ENCODE results near the gene ENO1. TPM values are rescaled to one million over a fixed set of nuclear protein-coding genes. Genes with fewer than 3 reads are reported as not detected.

ENO1 gene
- total and polyA plus RNA-seq, 2 experiments from 2014 or later = 910 to 1,831 TPM

GRCh38 chr1:8911416-8912309, 33.2 kb upstream of the ENO1 start:
- Mint-ChIP-seq H3K27ac (no peak overlapping the region), H3K4me1 (peaks cover 38% of the 10 kb centered on the region), H3K9me3 (peaks cover 24% of the 10 kb centered on the region), H3K36me3 (ENCODE audit: low read depth) (peaks cover 19% of the 10 kb centered on the region; the same call in 2 of the 3 replicates), H3K4me3 (no peak overlapping the region), H3K27me3 (ENCODE audit: insufficient read depth, low read depth, poor library complexity) (peaks cover 13% of the 10 kb centered on the region)
- H3K27me3 ChIP-seq (ENCODE audit: insufficient read depth) = no peaks in the 10 kb centered on the region
- H3K4me1 ChIP-seq (ENCODE audit: insufficient read depth) = peaks cover 28% of the 10 kb centered on the region
- no peak for TF ChIP-seq NANOG (IDR thresholded peaks at IDR 0.05; ENCODE audit: borderline replicate concordance)
- no peak for TF ChIP-seq ZNF331 (CRISPR knock-in tag; IDR thresholded peaks at IDR 0.05; ENCODE audit: low read depth)
- TF ChIP-seq STAT1 (IDR thresholded peaks at IDR 0.05; ENCODE audit: unreplicated experiment) = no peak
- TF ChIP-seq EZH2 (IDR thresholded peaks at IDR 0.05; ENCODE audit: low read depth, unreplicated experiment) = no peak
- TF ChIP-seq, protein P1, sequence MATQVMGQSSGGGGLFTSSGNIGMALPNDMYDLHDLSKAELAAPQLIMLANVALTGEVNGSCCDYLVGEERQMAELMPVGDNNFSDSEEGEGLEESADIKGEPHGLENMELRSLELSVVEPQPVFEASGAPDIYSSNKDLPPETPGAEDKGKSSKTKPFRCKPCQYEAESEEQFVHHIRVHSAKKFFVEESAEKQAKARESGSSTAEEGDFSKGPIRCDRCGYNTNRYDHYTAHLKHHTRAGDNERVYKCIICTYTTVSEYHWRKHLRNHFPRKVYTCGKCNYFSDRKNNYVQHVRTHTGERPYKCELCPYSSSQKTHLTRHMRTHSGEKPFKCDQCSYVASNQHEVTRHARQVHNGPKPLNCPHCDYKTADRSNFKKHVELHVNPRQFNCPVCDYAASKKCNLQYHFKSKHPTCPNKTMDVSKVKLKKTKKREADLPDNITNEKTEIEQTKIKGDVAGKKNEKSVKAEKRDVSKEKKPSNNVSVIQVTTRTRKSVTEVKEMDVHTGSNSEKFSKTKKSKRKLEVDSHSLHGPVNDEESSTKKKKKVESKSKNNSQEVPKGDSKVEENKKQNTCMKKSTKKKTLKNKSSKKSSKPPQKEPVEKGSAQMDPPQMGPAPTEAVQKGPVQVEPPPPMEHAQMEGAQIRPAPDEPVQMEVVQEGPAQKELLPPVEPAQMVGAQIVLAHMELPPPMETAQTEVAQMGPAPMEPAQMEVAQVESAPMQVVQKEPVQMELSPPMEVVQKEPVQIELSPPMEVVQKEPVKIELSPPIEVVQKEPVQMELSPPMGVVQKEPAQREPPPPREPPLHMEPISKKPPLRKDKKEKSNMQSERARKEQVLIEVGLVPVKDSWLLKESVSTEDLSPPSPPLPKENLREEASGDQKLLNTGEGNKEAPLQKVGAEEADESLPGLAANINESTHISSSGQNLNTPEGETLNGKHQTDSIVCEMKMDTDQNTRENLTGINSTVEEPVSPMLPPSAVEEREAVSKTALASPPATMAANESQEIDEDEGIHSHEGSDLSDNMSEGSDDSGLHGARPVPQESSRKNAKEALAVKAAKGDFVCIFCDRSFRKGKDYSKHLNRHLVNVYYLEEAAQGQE (IDR thresholded peaks at IDR 0.05; ENCODE audit: unreplicated experiment) = no peak
- TF ChIP-seq, protein P2, sequence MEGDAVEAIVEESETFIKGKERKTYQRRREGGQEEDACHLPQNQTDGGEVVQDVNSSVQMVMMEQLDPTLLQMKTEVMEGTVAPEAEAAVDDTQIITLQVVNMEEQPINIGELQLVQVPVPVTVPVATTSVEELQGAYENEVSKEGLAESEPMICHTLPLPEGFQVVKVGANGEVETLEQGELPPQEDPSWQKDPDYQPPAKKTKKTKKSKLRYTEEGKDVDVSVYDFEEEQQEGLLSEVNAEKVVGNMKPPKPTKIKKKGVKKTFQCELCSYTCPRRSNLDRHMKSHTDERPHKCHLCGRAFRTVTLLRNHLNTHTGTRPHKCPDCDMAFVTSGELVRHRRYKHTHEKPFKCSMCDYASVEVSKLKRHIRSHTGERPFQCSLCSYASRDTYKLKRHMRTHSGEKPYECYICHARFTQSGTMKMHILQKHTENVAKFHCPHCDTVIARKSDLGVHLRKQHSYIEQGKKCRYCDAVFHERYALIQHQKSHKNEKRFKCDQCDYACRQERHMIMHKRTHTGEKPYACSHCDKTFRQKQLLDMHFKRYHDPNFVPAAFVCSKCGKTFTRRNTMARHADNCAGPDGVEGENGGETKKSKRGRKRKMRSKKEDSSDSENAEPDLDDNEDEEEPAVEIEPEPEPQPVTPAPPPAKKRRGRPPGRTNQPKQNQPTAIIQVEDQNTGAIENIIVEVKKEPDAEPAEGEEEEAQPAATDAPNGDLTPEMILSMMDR (conservative IDR thresholded peaks at IDR 0.05; ENCODE audit: low read depth in 2 of 2) = no peak
- no peak overlapping the region for H3K27ac ChIP-seq (ENCODE audit: low read depth)
- H3K79me2 ChIP-seq (replicated peaks; ENCODE audit: insufficient read depth) = no peaks in the 10 kb centered on the region
- DNase-seq (ENCODE audit: low spot score) (peak; percentile 37), ATAC-seq (peak; percentile 86)
- H3K4me3 ChIP-seq = no peak overlapping the region
- H3F3A ChIP-seq (replicated peaks; ENCODE audit: low read depth) = peaks cover 3% of the 10 kb centered on the region; the same call in 1 of the 2 replicates
- H3K4me2 ChIP-seq = no peak overlapping the region
- no peaks in the 10 kb centered on the region for H3K9me2 ChIP-seq (ENCODE audit: insufficient read depth)
- H4K20me1 ChIP-seq (replicated peaks; ENCODE audit: insufficient read depth) = no peaks in the 10 kb centered on the region
- H3K36me3 ChIP-seq (ENCODE audit: insufficient read depth) = no peaks in the 10 kb centered on the region
- H2AFZ ChIP-seq = no peak overlapping the region

- peaks cover 13% of the 10 kb centered on the region for H3K27me3 Mint-ChIP-seq (ENCODE audit: insufficient read depth, low read depth, poor library complexity)
- Histone ChIP-seq H3K27ac (ENCODE audit: low read depth) (no peak overlapping the region), H3F3A (replicated peaks; ENCODE audit: low read depth) (peaks cover 3% of the 10 kb centered on the region; the same call in 1 of the 2 replicates), H3K79me2 (replicated peaks; ENCODE audit: insufficient read depth) (no peaks in the 10 kb centered on the region), H3K4me2 (no peak overlapping the region), H3K4me1 (ENCODE audit: insufficient read depth) (peaks cover 26% of the 10 kb centered on the region), H4K20me1 (replicated peaks; ENCODE audit: insufficient read depth) (no peaks in the 10 kb centered on the region), H3K36me3 (ENCODE audit: insufficient read depth) (no peaks in the 10 kb centered on the region), H3K4me3 (no peak overlapping the region), H3K9me2 (ENCODE audit: insufficient read depth) (no peaks in the 10 kb centered on the region), H2AFZ (no peak overlapping the region), H3K27me3 (ENCODE audit: insufficient read depth) (no peaks in the 10 kb centered on the region)
- ATAC-seq = no peak
- no peak overlapping the region for H3K4me3 Mint-ChIP-seq
- H3K27ac Mint-ChIP-seq = no peak overlapping the region
- TF ChIP-seq, protein P1 (IDR thresholded peaks at IDR 0.05; ENCODE audit: unreplicated experiment) = no peak
- TF ChIP-seq JUNB (IDR thresholded peaks at IDR 0.05; ENCODE audit: unreplicated experiment) = no peak
- peaks cover 35% of the 10 kb centered on the region for H3K4me1 Mint-ChIP-seq
- H3K36me3 Mint-ChIP-seq (ENCODE audit: low read depth) = peaks cover 19% of the 10 kb centered on the region; the same call in 2 of the 3 replicates
- DNase-seq (ENCODE audit: low spot score) = no peak
- H3K9me3 Mint-ChIP-seq = peaks cover 24% of the 10 kb centered on the region
Observed at GRCh38 chr1:8910914-8911313, 32.4 kb upstream of the ENO1 start.
